ENCODE measurements around the gene SELENOP.

Gene SELENOP

GRCh38 chr5:42798284-42799240, 13.1 kb downstream of the SELENOP start:
- DNase-seq (ENCODE audit: low read depth): no peak

- DNase-seq (ENCODE audit: low read depth): no peak
Observed at GRCh38 chr5:42791151-42791550, 20.5 kb downstream of the SELENOP start.

DNA sequence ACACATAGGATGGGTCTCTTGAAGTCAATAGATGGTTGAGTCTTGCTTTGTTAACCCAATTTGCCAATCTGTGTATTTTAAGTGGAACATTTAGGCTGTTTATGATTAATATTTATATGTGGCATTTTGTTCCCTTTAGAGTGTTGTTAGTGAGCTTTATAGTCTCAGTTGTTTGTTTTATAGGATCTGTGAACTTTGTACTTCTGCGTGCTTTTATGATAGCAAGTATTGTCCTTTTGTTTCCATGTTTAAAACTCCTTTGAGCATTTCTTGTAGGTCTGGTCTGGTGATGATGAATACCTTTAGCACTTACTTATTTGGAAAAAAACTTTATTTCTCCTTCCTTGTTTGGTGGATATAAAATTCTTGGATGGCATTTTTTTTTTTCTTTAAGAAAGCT, 23.8 kb downstream of the SELENOP start:
- no peak for DNase-seq (ENCODE audit: low read depth)

- DNase-seq (ENCODE audit: low read depth): no peak
Observed at GRCh38 chr5:42787073-42787472, 24.6 kb downstream of the SELENOP start.

GRCh38 chr5:42785756-42786155, 25.9 kb downstream of the SELENOP start:
- no peak for DNase-seq (ENCODE audit: low read depth)

- DNase-seq (ENCODE audit: low read depth): no peak
Observed at GRCh38 chr5:42784132-42784531, 27.6 kb downstream of the SELENOP start.

DNA sequence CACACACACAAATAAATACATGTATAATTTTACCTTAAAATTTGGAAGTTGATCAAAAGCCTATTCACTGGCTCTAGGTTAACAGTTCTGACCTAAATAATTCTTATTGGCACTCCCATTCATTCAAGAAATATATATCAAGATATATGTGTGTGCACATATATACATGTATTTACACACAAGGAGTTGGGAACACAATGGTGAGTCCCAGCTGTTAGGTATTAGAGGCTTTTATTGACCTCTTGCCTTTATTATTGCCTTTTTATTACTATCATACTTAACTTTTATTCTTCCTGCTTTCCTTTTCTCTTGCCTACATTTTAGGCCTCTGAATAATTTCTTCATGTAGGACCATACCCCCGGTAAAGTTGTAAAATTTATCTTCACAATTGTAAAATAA, 30.1 kb downstream of the SELENOP start:
- no peak for DNase-seq (ENCODE audit: low read depth)

- no peak for DNase-seq (ENCODE audit: low read depth)
Observed at GRCh38 chr5:42779083-42779482, 32.6 kb downstream of the SELENOP start.

DNA sequence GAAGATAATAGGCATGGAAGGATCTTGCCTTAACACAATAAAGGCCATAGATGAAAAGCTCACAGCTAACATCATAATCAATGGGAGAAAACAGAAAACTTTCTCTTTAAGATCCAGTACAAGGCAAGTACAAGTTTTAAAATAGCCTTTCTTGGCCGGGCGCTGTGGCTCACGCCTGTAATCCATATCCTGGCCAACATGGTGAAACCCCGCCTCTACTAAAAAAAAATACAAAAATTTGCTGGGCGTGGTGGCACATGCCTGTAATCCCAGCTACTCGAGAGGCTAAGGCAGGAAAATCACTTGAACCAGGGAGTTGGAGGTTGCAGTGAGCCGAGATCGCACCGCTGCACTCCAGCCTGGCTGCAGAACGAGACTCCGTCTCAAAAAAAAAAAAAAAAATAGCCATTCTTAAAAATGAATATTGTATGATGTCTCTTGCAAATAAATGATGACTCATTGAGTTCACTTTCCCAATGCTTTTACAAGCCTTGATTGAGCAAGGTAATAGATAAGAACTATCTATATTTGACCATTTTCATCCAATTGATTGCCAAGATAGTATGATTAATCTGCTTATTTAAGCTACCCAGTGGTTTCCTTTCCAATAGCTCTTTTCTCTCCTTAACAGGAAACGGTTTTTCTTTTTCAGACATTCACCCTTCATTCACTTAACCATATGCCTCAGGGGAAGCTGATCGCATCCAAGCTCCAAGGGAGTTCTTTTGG, 39.3 kb downstream of the SELENOP start:
- no peak for DNase-seq (ENCODE audit: low read depth)

- no peak for DNase-seq (ENCODE audit: low read depth)
Observed at GRCh38 chr5:42770003-42770402, 41.7 kb downstream of the SELENOP start.

GRCh38 chr5:42768106-42768504, 43.6 kb downstream of the SELENOP start:
- DNase-seq (ENCODE audit: low read depth): no peak

GRCh38 chr5:42767491-42768105, 44.1 kb downstream of the SELENOP start:
- DNase-seq (ENCODE audit: low read depth): peak; percentile 14

DNA sequence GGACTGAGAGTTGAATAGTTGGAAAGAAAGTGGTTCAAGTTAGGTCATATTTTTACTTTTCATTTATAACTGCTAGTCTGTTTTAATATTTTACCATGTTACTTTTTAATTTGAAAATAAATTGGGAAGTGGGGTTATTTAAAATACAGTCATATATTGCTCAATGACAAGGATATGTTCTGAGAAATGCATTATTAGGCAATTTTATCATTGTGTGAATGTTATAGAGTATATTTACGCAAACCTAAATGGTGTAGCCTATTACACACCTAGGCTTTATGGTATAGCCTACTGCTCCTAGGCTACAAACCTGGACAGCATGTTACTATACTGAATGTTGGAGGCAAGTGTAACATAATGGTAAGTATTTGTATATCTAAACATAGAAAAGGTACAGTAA, 49.9 kb downstream of the SELENOP start:
- DNase-seq (ENCODE audit: low read depth): no peak

DNA sequence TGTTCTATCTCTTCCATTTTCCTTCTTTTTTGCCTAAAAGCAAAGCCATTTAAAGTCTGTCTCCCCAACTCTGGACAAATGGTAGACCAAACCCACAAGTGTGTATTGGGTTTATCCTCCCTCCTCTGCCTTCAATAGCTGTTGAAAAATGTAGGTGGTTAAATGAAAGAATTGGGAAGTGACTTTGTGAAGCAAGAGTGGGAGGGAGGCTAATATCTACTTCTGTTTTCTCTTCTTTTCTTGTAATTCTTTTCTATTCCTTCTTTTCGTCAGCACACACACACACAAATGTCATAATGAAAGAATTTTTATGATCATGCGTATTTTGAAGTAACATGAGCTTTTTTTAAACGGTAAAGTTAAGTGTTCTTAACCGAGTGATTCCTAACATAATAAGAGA, 51.3 kb downstream of the SELENOP start:
- DNase-seq (ENCODE audit: low read depth): no peak

DNA sequence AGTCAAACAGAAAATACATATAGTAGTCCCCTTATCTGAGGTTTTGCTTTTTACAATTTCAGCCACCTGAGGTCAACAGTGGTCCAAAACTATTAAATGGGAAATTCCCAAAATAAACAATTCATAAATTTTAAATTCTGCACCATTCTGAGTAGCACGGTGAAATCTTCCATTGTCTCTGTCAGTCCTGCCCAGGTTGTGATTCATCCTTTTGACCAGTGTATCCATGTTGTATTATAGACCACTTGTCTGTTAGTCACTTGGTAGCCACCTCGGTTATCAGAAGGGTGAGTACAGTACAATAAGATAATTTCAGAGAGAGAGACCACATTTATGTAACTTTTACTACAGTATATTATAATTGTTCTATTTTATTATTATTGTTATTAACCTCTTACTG, 52.2 kb downstream of the SELENOP start:
- DNase-seq (ENCODE audit: low read depth): no peak

DNA sequence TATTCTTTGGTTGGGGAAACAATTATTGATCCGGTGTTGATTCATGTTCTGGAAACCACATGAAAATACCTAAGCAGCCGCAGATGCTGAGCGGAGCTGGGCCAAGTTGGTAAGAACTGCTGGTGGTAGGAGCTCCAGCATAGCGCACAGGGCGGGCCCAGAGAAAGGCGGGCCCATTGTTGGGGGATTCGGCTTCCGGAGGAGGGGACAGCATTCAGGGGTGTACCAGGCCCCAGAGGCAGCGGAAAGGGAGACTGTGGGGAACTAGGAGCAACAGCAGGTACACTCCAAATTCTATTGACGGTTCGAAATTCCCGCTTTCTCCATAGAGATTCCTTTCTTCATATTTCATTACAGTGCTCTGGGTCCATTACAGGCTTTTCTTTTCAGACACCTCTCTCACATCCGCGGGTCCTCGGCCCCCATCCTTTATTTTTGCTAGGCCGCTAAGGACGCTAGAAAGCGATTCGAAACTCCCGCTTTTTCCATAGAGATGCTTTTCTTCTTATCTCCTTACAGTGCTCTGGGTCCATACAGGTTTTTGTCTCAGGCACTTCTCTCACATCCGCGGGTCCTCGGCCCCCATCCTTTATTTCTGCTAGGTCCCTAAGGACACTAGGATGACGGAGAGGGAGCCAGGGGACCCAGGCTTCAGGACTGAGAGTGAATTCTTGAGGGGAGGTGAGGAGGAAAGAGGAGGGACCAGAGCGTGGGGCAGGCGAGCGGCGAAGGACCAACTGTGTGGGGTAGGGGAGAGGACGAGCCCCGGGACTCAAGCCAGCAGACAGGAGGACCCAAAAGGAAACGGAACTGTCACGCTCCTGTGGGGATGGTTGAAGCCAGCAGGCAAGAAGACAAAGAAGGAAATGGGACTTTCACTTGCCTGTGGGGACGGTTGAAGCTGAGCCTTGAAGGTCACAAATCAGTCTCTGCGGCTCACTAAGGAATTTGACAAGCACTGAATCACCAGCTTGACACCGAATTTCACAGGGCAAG, 54.8 kb downstream of the SELENOP start, which contains the start of gene CCDC152:
CCDC152 (plus strand) TSS at position 213 of the 996 bp plus-strand sequence. CDS start 2,304 bp downstream, outside the sequence.
- DNase-seq (ENCODE audit: low read depth): no peak

DNA sequence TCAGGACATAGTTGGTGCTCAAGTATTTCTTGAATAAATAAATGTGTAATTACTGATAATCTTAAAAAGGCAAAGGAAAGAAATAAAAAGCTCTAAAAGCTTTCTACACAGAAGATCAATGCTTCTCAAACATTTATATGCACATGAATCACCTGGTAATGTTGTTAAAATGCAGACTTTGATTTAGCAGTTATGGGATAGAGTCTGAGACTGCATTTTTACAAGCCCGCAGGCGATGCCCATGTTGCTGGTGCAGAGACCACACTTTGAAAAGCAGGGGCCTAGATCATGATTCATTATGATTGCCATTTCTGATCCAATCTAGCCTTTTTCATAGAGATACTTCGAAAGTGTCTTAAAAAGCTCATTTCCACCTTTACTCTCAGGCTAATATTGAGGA, 58.6 kb downstream of the SELENOP start:
- no peak for DNase-seq (ENCODE audit: low read depth)

- no peak for DNase-seq (ENCODE audit: low read depth)
Observed at GRCh38 chr5:42751044-42751443, 60.6 kb downstream of the SELENOP start.

GRCh38 chr5:42750507-42750906, 61.2 kb downstream of the SELENOP start:
- DNase-seq (ENCODE audit: low read depth): no peak

Measured in GM04504 (cell line).